ENCODE data around the gene ACOXL. TPM values are rescaled to one million over a fixed set of nuclear protein-coding genes. Genes with fewer than 3 reads are reported as not detected.

Gene ACOXL
- total and polyA plus RNA-seq, 3 experiments from 2014 or later, result 0.27 TPM; not detected in 2

DNA sequence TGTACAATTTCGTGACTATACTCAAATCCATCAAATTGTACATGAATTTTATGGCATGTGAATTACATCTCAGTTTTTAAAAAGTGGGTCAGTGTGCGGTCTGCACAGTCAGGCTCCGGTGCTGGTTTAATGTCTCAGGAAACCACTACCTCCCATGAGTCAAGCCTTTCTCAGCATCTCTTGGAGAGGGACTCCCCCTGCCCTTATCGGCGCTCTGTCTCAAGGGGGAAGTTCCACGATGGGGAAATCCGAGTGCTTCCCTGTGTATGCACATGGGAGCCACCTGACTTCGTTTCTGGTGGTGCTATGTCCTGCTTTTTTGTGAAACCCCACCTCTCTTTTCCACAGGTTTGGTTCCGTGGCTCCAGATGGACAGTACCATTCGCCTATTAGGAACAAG lies 72.5 kb downstream of the ACOXL start:
- peaks cover 11 to 13% (median 12%) of the 10 kb centered on the region in 3 donors for H3K4me1 Mint-ChIP-seq
- Histone ChIP-seq H3K4me1 (ENCODE audit: insufficient read depth, low read length) (no peaks in the 10 kb centered on the region), H3K9me3 (ENCODE audit: low read length) (no peaks in the 10 kb centered on the region), H3K4me3 (ENCODE audit: low read length) (no peak overlapping the region), H3K36me3 (ENCODE audit: insufficient read depth, low read length) (no peaks in the 10 kb centered on the region), H3K27ac (ENCODE audit: low read depth, low read length) (no peak overlapping the region), H3K27me3 (ENCODE audit: insufficient read depth, low read length, poor library complexity, severe bottlenecking) (no peaks in the 10 kb centered on the region)
- ChIA-PET CTCF (interaction anchor here (1.5 kb wide), 1 partner anchor 11 kb away, joined by 4 read pairs; no protein-coding TSS in a partner anchor), POLR2A (no interaction called here)
- peak overlapping the region in 4 of 7 donors; percentile 34 to 49 (median 42) for H3K4me3 Mint-ChIP-seq
- peaks cover 19 to 33% of the 10 kb centered on the region in 2 donors for H3K27me3 Mint-ChIP-seq
- H3K27ac Mint-ChIP-seq, result peak overlapping the region in 5 of 8 donors; percentile 5 to 89 (median 77)
- H3K9me3 Mint-ChIP-seq, result peaks cover 0 to 6% (median 2%) of the 10 kb centered on the region in 5 donors
- peak in 4 of 5 donors; percentile 20 to 63 (median 58) for DNase-seq
- no peaks in the 10 kb centered on the region for H3K36me3 Mint-ChIP-seq

DNA sequence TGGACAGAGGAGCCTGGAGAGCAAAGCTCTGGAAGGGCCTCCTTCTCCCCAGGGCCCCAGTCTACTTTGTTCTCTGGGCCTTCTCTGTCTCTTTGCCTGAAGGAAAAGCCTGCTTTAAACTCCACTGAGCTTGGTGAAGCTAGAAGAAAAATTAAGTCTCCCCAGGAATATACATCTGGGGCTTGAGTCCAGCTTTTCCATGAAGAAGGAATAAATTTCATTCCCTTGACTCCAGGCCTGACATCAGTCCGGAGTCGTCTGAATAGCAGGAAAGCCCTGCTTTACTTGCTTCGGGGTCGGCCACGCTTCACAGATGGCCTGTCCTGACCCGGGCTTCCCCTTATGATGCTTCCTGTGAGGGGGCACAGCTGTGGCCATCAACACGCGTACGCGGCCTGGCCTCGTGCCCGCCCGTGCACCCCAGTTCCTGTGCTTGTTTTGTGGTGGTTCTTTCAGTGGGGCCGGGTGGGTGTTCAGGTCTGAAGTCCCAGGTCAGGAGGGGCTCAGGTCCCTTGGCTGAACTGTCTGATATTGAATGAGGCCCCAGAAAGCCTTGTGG lies 73.6 kb downstream of the ACOXL start:
- H3K36me3 Mint-ChIP-seq, result no peaks in the 10 kb centered on the region
- Histone ChIP-seq H3K4me1 (ENCODE audit: insufficient read depth, low read length) (no peaks in the 10 kb centered on the region), H3K36me3 (ENCODE audit: insufficient read depth, low read length) (no peaks in the 10 kb centered on the region), H3K4me3 (ENCODE audit: low read length) (no peak overlapping the region), H3K27me3 (ENCODE audit: insufficient read depth, low read length, poor library complexity, severe bottlenecking) (no peaks in the 10 kb centered on the region), H3K27ac (ENCODE audit: low read depth, low read length) (no peak overlapping the region), H3K9me3 (ENCODE audit: low read length) (no peaks in the 10 kb centered on the region)
- H3K27ac Mint-ChIP-seq, result peak overlapping the region in 1 of 8 donors; percentile 4
- H3K4me3 Mint-ChIP-seq, result no peak overlapping the region
- no peak for DNase-seq
- H3K4me1 Mint-ChIP-seq, result peaks cover 11 to 13% (median 12%) of the 10 kb centered on the region in 3 donors
- POLR2A ChIA-PET, result no interaction called here
- CTCF ChIA-PET, result interaction anchor here (1.0 to 1.5 kb wide), 2 partner anchors 12 to 46 kb away, joined by 4 read pairs; no protein-coding TSS in a partner anchor
- H3K9me3 Mint-ChIP-seq, result peaks cover 0 to 6% (median 2%) of the 10 kb centered on the region in 5 donors
- H3K27me3 Mint-ChIP-seq, result peaks cover 19 to 24% of the 10 kb centered on the region in 2 donors

DNA sequence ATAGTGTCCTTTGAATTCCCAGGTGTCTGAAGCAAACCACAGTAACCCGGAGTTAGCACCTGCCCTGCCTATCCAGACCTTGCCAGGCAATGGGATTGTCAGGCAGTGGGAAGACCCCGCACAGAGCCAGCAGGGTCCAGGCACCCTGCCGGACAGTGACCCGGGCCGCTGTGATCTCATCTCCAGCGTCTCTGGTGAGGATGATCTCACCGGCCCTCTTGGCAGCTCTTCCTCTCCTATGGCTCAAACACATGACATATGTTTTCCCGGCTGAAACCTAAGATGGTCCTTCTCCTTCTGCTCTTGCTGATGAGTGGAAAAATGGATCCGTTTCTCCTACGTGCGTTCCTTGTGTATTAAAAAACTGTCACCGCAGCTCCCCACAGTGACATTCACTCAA lies 75.1 kb downstream of the ACOXL start:
- Mint-ChIP-seq H3K36me3 (no peaks in the 10 kb centered on the region), H3K4me1 (peaks cover 14 to 19% (median 17%) of the 10 kb centered on the region in 3 donors), H3K9me3 (peaks cover 0 to 6% (median 2%) of the 10 kb centered on the region in 5 donors), H3K4me3 (no peak overlapping the region), H3K27me3 (peaks cover 14 to 16% of the 10 kb centered on the region in 2 donors), H3K27ac (peak overlapping the region in 1 of 8 donors; percentile 34)
- POLR2A ChIA-PET, result no interaction called here
- DNase-seq, result no peak
- CTCF ChIA-PET, result interaction anchor here (1.7 kb wide), 1 partner anchor 309 kb away, joined by 4 read pairs; no protein-coding TSS in a partner anchor
- Histone ChIP-seq H3K4me1 (ENCODE audit: insufficient read depth, low read length) (peaks cover 4% of the 10 kb centered on the region), H3K4me3 (ENCODE audit: low read length) (no peak overlapping the region), H3K9me3 (ENCODE audit: low read length) (no peaks in the 10 kb centered on the region), H3K27ac (ENCODE audit: low read depth, low read length) (no peak overlapping the region), H3K27me3 (ENCODE audit: insufficient read depth, low read length, poor library complexity, severe bottlenecking) (no peaks in the 10 kb centered on the region), H3K36me3 (ENCODE audit: insufficient read depth, low read length) (no peaks in the 10 kb centered on the region)

DNA sequence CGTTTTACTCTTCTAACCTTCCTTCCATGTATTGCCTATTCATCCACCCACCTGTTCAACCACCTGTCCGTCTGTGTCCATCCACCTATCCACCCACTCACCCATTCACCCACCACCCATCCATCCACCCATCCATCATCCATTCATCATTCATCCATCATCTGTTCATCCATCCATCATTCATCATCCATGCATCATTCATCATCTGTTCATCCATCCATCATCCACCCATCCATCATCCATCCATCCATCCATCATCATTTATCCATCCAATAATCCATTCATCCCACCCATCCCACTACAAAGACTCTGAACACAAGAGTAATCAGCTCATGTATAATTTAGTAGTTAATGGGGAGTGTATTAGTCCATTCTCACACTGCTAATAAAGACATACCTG lies 78.0 kb downstream of the ACOXL start:
- ChIA-PET POLR2A (no interaction called here), CTCF (interaction anchor here (0.5 kb wide), 1 partner anchor 1837 kb away, joined by 3 read pairs; no protein-coding TSS in a partner anchor)
- Histone ChIP-seq H3K9me3 (ENCODE audit: low read length) (no peaks in the 10 kb centered on the region), H3K4me3 (ENCODE audit: low read length) (no peak overlapping the region), H3K27me3 (ENCODE audit: insufficient read depth, low read length, poor library complexity, severe bottlenecking) (no peaks in the 10 kb centered on the region), H3K27ac (ENCODE audit: low read depth, low read length) (no peak overlapping the region), H3K36me3 (ENCODE audit: insufficient read depth, low read length) (no peaks in the 10 kb centered on the region), H3K4me1 (ENCODE audit: insufficient read depth, low read length) (peaks cover 4% of the 10 kb centered on the region)
- no peak for DNase-seq
- Mint-ChIP-seq H3K4me1 (peaks cover 5 to 6% (median 5%) of the 10 kb centered on the region in 3 donors), H3K9me3 (no peaks in the 10 kb centered on the region), H3K27me3 (peaks cover 5 to 8% of the 10 kb centered on the region in 2 donors), H3K4me3 (no peak overlapping the region), H3K27ac (peak overlapping the region in 2 of 8 donors; percentile 4 to 16), H3K36me3 (no peaks in the 10 kb centered on the region)

DNA sequence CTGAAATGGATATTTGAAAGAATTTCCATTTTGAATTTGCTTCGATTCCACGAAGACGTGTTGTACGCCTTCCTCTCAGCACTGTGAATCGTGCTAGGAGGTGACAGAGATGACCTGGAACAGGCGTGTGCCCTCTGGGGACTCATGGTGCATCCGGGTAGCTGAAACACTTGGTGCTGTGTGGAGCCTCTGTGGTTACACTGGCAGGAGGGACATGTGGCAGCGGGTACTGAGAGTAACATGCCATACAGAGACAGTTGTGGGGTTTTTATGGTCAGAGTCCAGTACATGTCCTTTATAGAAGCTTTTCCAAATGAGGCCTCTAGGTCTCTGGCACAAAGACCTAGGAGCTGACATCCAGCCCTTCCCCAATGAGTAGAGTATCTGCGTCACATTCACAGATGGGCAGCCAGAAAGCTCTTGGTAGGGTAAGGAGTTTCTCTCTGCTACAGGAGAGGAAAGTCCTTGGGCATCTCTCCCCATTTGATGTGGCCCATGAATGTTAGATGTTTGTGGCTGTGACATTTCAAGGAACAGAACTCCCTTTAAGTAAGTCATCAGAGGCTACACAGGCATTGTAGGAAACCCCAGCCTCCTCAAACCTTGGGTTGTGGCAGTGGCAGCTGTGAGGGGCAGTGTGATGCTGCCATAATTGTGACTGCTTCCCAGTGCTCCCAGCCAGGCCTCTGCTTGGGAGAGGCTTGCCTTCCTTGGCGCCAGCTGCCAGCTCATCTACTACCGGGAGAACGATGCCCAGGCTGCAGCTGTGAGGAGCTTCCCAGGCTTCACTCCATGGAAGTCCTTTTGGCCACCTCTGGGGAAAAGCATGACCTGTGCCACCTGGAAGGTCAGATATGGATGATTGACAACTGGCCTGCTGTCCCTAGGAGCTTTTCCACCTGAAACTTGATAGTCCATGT lies 80.6 kb downstream of the ACOXL start:
- Mint-ChIP-seq H3K27ac (no peak overlapping the region), H3K4me3 (no peak overlapping the region), H3K4me1 (peaks cover 3 to 5% (median 5%) of the 10 kb centered on the region in 3 donors), H3K9me3 (no peaks in the 10 kb centered on the region), H3K36me3 (no peaks in the 10 kb centered on the region), H3K27me3 (peaks cover 0 to 3% of the 10 kb centered on the region in 2 donors)
- Histone ChIP-seq H3K36me3 (ENCODE audit: insufficient read depth, low read length) (no peaks in the 10 kb centered on the region), H3K4me1 (ENCODE audit: insufficient read depth, low read length) (peaks cover 4% of the 10 kb centered on the region), H3K9me3 (ENCODE audit: low read length) (no peaks in the 10 kb centered on the region), H3K27ac (ENCODE audit: low read depth, low read length) (no peak overlapping the region), H3K4me3 (ENCODE audit: low read length) (no peak overlapping the region), H3K27me3 (ENCODE audit: insufficient read depth, low read length, poor library complexity, severe bottlenecking) (no peaks in the 10 kb centered on the region)
- DNase-seq, result no peak
- POLR2A ChIA-PET, result interaction anchor here (1.8 kb wide), 1 partner anchor 45 kb away, joined by 5 read pairs; no protein-coding TSS in a partner anchor
- CTCF ChIA-PET, result interaction anchor here (0.7 to 2.3 kb wide), 12 partner anchors 10 to 308 kb away, joined by 3 to 17 read pairs (median 5); partner anchors contain the start of gene BCL2L11

DNA sequence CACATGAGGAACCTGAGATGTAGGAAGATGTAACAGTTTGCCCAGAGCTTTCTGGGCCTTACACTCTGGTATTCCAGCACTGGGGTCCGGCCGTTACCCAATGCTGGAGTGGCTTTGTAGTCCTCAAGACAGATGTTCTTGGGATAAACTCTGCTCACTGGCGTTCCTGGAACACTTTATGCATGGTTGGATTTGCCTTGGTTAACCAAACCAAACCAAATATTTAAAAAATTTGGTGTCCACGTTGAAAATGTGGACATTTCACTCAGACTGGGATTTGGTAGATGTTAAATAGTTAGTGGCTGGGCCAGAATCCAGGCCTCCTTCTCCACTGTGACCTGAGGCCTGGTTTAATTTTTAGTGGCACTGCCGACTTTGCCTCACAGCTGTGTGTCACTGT lies 81.5 kb downstream of the ACOXL start:
- Histone ChIP-seq H3K36me3 (ENCODE audit: insufficient read depth, low read length) (no peaks in the 10 kb centered on the region), H3K9me3 (ENCODE audit: low read length) (no peaks in the 10 kb centered on the region), H3K27me3 (ENCODE audit: insufficient read depth, low read length, poor library complexity, severe bottlenecking) (no peaks in the 10 kb centered on the region), H3K4me1 (ENCODE audit: insufficient read depth, low read length) (peaks cover 4% of the 10 kb centered on the region), H3K27ac (ENCODE audit: low read depth, low read length) (no peak overlapping the region), H3K4me3 (ENCODE audit: low read length) (no peak overlapping the region)
- ChIA-PET POLR2A (interaction anchor here (1.8 kb wide), 1 partner anchor 45 kb away, joined by 5 read pairs; no protein-coding TSS in a partner anchor), CTCF (interaction anchor here (0.7 to 1.4 kb wide), 4 partner anchors 21 to 307 kb away, joined by 3 read pairs; partner anchors contain the start of gene BCL2L11)
- no peaks in the 10 kb centered on the region for H3K9me3 Mint-ChIP-seq
- no peak for DNase-seq
- peaks cover 1 to 2% of the 10 kb centered on the region in 2 donors for H3K27me3 Mint-ChIP-seq
- peaks cover 3 to 6% (median 5%) of the 10 kb centered on the region in 3 donors for H3K4me1 Mint-ChIP-seq
- H3K4me3 Mint-ChIP-seq, result no peak overlapping the region
- H3K36me3 Mint-ChIP-seq, result no peaks in the 10 kb centered on the region
- no peak overlapping the region for H3K27ac Mint-ChIP-seq

DNA sequence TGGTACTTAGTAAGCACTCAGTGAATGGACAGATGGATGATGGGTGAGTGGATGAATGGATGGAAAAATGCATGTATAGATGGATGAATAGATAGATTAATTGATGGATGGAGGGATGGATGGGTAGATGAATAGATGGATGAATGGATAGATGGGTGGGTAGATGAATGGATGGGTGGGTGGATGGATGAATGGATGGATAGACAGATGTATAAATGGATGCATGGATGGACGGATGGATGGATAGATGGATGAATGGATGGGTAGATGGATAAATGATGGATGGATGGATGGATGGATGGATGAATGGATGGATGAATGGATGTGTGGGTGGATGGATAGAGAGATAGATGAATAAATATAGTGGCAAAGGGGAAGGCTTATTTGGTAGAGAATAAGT lies 83.6 kb downstream of the ACOXL start:
- Mint-ChIP-seq H3K27ac (peak overlapping the region in 1 of 8 donors; percentile 8), H3K27me3 (peaks cover 3 to 18% of the 10 kb centered on the region in 2 donors), H3K9me3 (no peaks in the 10 kb centered on the region), H3K36me3 (no peaks in the 10 kb centered on the region), H3K4me3 (no peak overlapping the region), H3K4me1 (peaks cover 15 to 22% (median 18%) of the 10 kb centered on the region in 3 donors)
- H3K4me1 ChIP-seq (ENCODE audit: insufficient read depth, low read length), result peaks cover 4% of the 10 kb centered on the region
- no peaks in the 10 kb centered on the region for H3K9me3 ChIP-seq (ENCODE audit: low read length)
- POLR2A ChIA-PET, result no interaction called here
- no peaks in the 10 kb centered on the region for H3K36me3 ChIP-seq (ENCODE audit: insufficient read depth, low read length)
- H3K27me3 ChIP-seq (ENCODE audit: insufficient read depth, low read length, poor library complexity, severe bottlenecking), result no peaks in the 10 kb centered on the region
- H3K4me3 ChIP-seq (ENCODE audit: low read length), result no peak overlapping the region
- no peak for DNase-seq
- no peak overlapping the region for H3K27ac ChIP-seq (ENCODE audit: low read depth, low read length)
- CTCF ChIA-PET, result no interaction called here

Measured in CD8-positive, alpha-beta memory T cell (primary cell).